ENCODE measurements around the gene BMS1. TPM values are rescaled to one million over a fixed set of nuclear protein-coding genes. Genes with fewer than 3 reads are reported as not detected.

The BMS1 gene
- total and polyA plus RNA-seq, 3 donors from 2014 or later: 14.9 to 25.5 (median 23.5) TPM

DNA sequence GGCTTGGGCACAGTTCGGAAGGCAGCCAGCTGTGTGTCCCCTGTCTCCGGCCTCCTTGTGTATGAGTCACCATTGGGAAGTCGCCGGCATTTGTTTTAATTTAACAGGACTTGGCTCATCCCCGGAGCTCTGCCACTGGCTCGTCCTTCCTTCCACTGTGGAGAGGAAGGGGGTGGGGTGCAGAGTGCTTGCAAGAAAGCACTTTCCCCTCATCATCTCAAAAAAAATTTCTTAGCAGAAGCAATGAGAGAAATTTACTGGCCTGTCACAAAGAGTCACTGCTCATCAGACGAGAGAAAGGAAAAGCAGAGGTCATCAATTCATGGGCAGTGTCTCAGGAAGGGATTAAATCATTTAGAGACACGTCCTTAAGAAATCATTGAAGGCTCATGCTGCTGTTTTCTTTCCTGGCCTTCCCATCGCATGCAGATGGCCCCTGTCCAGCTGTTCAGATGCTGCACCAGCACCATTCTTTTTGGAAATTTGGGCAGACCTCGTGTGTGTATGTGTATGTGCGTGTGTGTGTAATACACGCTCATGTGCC is 93.3 kb downstream of the BMS1 start:
- WGBS, 2 donors: 38 to 63% methylated on average over 11 to 12 of the region's 12 CpGs
- TF ChIP-seq POLR2A (IDR thresholded peaks at IDR 0.05): no peak
- TF ChIP-seq, protein P1, sequence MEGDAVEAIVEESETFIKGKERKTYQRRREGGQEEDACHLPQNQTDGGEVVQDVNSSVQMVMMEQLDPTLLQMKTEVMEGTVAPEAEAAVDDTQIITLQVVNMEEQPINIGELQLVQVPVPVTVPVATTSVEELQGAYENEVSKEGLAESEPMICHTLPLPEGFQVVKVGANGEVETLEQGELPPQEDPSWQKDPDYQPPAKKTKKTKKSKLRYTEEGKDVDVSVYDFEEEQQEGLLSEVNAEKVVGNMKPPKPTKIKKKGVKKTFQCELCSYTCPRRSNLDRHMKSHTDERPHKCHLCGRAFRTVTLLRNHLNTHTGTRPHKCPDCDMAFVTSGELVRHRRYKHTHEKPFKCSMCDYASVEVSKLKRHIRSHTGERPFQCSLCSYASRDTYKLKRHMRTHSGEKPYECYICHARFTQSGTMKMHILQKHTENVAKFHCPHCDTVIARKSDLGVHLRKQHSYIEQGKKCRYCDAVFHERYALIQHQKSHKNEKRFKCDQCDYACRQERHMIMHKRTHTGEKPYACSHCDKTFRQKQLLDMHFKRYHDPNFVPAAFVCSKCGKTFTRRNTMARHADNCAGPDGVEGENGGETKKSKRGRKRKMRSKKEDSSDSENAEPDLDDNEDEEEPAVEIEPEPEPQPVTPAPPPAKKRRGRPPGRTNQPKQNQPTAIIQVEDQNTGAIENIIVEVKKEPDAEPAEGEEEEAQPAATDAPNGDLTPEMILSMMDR (IDR thresholded peaks at IDR 0.05): no peak
- H3K4me1 ChIP-seq: no peaks in the 10 kb centered on the region
- intact Hi-C loops (cut with DNase I; ENCODE audit: low total_unique reads): no loop called here
- H3K4me3 ChIP-seq: no peak overlapping the region
- no peaks in the 10 kb centered on the region for H3K9me3 ChIP-seq
- no peak for DNase-seq
- H3K27ac ChIP-seq: no peak overlapping the region
- no peaks in the 10 kb centered on the region for H3K36me3 ChIP-seq (ENCODE audit: low read depth, missing control alignments)
- H3K27me3 ChIP-seq: no peaks in the 10 kb centered on the region

DNA sequence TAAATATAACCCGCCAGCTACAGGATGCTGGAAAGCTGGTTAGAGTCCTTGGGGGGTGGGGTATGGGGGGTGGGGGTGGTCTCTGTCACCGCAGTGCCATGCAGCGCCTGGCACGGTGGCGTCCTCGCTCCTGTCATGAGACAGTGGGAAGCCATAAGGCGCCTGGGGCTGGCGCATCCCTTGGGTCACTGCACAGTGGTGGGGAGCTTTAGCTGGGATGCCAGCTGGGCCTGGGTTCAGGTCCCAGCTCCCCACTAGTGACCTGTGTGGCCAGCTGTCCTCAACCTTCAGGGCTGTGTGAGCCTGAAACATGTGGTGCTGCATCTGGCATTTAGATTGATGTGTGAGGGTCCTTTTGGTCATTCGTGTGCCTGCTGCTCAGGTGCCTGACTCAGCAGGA is 93.9 kb downstream of the BMS1 start:
- no peaks in the 10 kb centered on the region for H3K9me3 ChIP-seq

DNA sequence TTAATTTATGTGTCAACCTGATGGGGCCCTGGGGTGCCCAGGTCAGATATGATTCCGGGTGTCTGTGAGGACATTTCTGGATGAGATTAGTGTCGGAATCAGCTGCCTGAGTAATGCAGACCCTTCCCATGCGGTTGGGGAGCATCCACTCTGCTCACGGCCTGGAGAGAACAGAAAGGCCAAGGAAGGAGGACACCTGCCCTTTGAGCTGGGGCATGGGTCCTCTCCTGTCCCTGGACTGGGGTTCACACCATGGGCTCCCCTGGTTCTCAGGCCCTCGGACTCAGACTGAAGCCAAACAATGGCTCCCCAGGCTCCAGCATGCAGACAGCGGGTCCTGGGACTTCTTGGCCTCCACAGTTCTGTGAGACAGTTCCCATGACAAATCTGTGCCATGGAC is 94.3 kb downstream of the BMS1 start:
- Histone ChIP-seq H3K9me3 (no peaks in the 10 kb centered on the region), H3K36me3 (ENCODE audit: low read depth, missing control alignments) (no peaks in the 10 kb centered on the region), H3K4me1 (no peaks in the 10 kb centered on the region), H3K27ac (no peak overlapping the region), H3K4me3 (no peak overlapping the region), H3K27me3 (no peaks in the 10 kb centered on the region)
- DNase-seq: no peak
- 78 to 90% methylated on average over 5 to 6 of the region's 6 CpGs for WGBS, 2 donors
- TF ChIP-seq, protein P1 (IDR thresholded peaks at IDR 0.05): no peak
- TF ChIP-seq POLR2A (IDR thresholded peaks at IDR 0.05): no peak
- intact Hi-C loops (cut with DNase I; ENCODE audit: low total_unique reads): no loop called here

More for the DNA sequence above, 93.9 kb downstream of the BMS1 start:
- Histone ChIP-seq H3K27ac (no peak overlapping the region), H3K4me3 (no peak overlapping the region), H3K27me3 (no peaks in the 10 kb centered on the region), H3K36me3 (ENCODE audit: low read depth, missing control alignments) (no peaks in the 10 kb centered on the region), H3K4me1 (no peaks in the 10 kb centered on the region)
- TF ChIP-seq, protein P1 (IDR thresholded peaks at IDR 0.05): no peak
- WGBS, 2 donors: 92 to 97% methylated on average over 6 to 9 of the region's 9 CpGs
- DNase-seq: no peak
- intact Hi-C loops (cut with DNase I; ENCODE audit: low total_unique reads): no loop called here

DNA sequence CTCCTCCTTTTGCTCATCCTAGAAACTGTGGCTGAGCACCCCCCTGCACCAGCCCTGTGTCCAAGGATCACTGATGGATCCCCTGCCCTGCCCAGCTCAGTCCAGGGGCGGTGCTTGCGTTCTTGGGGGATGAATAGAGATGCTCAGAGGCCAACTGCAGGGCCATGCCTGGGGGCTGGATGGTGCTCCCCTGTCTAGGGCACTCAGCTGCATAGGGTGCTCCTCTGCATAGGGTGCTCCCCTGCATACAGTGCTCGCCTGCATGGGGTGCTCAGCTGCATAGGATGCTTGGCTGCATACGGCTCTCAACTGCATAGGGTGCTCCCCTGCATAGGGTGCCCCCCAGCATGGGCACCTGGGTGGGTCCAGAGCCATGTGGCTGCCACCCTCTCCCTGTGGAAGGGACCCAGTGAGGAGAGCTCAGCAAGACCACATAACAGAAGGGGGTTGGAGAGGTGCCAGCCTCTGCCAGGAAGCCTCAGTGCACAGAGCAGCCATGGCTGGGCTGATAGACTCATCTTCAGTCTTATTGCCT is 95.0 kb downstream of the BMS1 start:
- no peaks in the 10 kb centered on the region for H3K9me3 ChIP-seq
- no peaks in the 10 kb centered on the region for H3K36me3 ChIP-seq (ENCODE audit: low read depth, missing control alignments)
- intact Hi-C loops (cut with DNase I; ENCODE audit: low total_unique reads): no loop called here
- no peak overlapping the region for H3K4me3 ChIP-seq
- no peak overlapping the region for H3K27ac ChIP-seq
- no peaks in the 10 kb centered on the region for H3K4me1 ChIP-seq
- no peaks in the 10 kb centered on the region for H3K27me3 ChIP-seq
- WGBS, 2 donors: 64 to 80% methylated on average over 2 to 4 of the region's 4 CpGs
- TF ChIP-seq POLR2A (IDR thresholded peaks at IDR 0.05): no peak
- TF ChIP-seq, protein P1 (IDR thresholded peaks at IDR 0.05): no peak
- DNase-seq: no peak

Measured in testis (tissue), 3 donors.